Vagina (tissue), 2 donors: Measurements from ENCODE around the gene FAM118B. TPM values are rescaled to one million over a fixed set of nuclear protein-coding genes. Genes with fewer than 3 reads are reported as not detected.

ENCODE experiments used
- DNase-seq, 2 donors: peaks; one replicate each; pipeline ENCODE4 v3.0.0-alpha.2; 2017; ENCODE audit errors: extremely low spot score in 2 of 2
- H3K27ac ChIP-seq: fragments of 200-600 bp; sonication (generic); one replicate; pipeline ENCODE4 v1.5.1; 2019
- H3K27me3 ChIP-seq: fragments of 200-600 bp; sonication (generic); one replicate; pipeline ENCODE4 v1.5.1; 2019
- H3K36me3 ChIP-seq, 2 donors: fragments of 200-600 bp; sonication (generic); one replicate each; pipeline ENCODE4 v1.5.1; 2017 to 2019
- H3K4me1 ChIP-seq: fragments of 200-600 bp; sonication (generic); one replicate; pipeline ENCODE4 v1.5.1; 2019
- H3K4me3 ChIP-seq, 2 donors: fragments of 200-600 bp; sonication (generic); 1 replicate in 1 of 2; 2 replicates in 1 of 2; pipeline ENCODE4 v1.5.1; 2016 to 2019
- H3K9me3 ChIP-seq: fragments of 200-600 bp; sonication (generic); one replicate; pipeline ENCODE4 v1.5.1; 2019
- POLR2A ChIP-seq, 2 donors: fragments of 450-650 bp; IDR thresholded peaks; one replicate each; pipeline ENCODE4 v1.6.1; 2017; ENCODE audit warnings: antibody characterized with exemption in 2 of 2, mild to moderate bottlenecking in 2 of 2, moderate library complexity in 2 of 2
- POLR2AphosphoS5 ChIP-seq, 2 donors: sonication (generic); formaldehyde crosslinking; IDR thresholded peaks; one replicate each; pipeline ENCODE4 v1.9.0; 2017; ENCODE audit warnings: antibody characterized with exemption in 2 of 2, mild to moderate bottlenecking in 2 of 2, low read depth in 1 of 2; ENCODE audit not compliant: insufficient read depth in 1 of 2
- intact Hi-C: fragments of 100-400 bp; cut with DNase I; formaldehyde crosslinking; loops from one replicate; pipeline ENCODE4 v1.15.1; 2023
- small RNA-seq: library from RNA; depleted of rRNA; stranded (forward); fragments of <200 nt; gene quantifications from one replicate; pipeline ENCODE3, GENCODE V24; 2016
- total RNA-seq: library from RNA; depleted of rRNA; stranded (reverse); fragments of >200 nt; gene quantifications from one replicate; pipeline ENCODE4 v1.2.3, GENCODE V29; 2016
- TF ChIP-seq, protein P1 (sequence below), 3 experiments: fragments of 450-650 bp in 2 of 3; fragments of 200-600 bp in 1 of 3; sonication (generic) in 1 of 3; IDR thresholded peaks; one replicate each; pipeline ENCODE4 v1.5.1; 2017 to 2019; ENCODE audit warnings: antibody characterized with exemption in 3 of 3, mild to moderate bottlenecking in 2 of 3, moderate library complexity in 2 of 3

The FAM118B gene
- total RNA-seq, 1 donor from 2014 or later = 14.7 TPM

DNA sequence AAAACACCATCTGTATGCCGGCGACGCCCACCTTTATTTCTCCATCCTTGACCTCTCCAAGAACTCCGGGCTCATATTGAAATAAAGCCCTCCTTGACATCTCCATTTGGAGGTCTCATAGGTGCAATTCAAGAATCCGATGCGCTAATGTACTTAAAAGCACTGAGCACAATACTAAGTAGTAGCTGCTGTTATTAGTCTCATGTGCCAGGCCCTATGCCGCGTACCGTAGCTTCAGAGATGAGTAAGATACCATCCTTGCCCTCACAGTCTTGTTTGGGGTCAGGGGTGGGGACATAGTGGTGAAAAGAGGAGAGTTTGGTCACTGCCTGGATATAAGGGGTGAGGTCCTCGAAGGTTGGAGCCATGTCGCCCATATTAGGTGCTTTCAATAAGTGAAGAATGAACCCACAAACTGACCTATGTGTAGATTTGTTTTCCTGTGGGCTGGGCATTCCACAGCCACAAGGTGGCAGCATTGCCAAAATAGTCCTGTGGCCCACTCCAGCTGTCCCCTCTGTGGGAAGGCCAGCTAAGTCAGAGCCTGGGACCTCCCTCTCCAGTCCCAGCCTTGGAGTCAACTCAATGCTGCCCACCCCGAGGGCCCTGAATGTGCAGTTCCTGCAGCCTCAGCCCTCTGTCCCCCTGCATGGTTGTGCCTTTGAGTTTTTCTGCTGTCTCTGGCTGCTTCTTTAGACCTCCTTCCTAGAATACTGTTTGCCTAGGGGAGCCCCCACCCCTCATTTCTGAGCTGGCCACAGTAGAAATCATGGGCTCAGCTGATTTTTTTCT, 98.8 kb downstream of the FAM118B start:
- no peaks in the 10 kb centered on the region for H3K27me3 ChIP-seq
- H3K4me3 ChIP-seq = no peak overlapping the region
- H3K27ac ChIP-seq = peak overlapping the region; percentile 38
- DNase-seq = no peak
- no peaks in the 10 kb centered on the region for H3K9me3 ChIP-seq
- peaks cover 6% of the 10 kb centered on the region for H3K4me1 ChIP-seq
- intact Hi-C loops = loop anchor here (5.0 kb wide), 1 partner anchor 172 kb away; no protein-coding TSS in a partner anchor
- peak in 1 of 2 donors; percentile 13 for TF ChIP-seq POLR2AphosphoS5 (IDR thresholded peaks at IDR 0.05; ENCODE audit: insufficient read depth in 1 of 2, low read depth in 1 of 2)
- no peak for TF ChIP-seq POLR2A (IDR thresholded peaks at IDR 0.05)
- TF ChIP-seq, protein P1, sequence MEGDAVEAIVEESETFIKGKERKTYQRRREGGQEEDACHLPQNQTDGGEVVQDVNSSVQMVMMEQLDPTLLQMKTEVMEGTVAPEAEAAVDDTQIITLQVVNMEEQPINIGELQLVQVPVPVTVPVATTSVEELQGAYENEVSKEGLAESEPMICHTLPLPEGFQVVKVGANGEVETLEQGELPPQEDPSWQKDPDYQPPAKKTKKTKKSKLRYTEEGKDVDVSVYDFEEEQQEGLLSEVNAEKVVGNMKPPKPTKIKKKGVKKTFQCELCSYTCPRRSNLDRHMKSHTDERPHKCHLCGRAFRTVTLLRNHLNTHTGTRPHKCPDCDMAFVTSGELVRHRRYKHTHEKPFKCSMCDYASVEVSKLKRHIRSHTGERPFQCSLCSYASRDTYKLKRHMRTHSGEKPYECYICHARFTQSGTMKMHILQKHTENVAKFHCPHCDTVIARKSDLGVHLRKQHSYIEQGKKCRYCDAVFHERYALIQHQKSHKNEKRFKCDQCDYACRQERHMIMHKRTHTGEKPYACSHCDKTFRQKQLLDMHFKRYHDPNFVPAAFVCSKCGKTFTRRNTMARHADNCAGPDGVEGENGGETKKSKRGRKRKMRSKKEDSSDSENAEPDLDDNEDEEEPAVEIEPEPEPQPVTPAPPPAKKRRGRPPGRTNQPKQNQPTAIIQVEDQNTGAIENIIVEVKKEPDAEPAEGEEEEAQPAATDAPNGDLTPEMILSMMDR (IDR thresholded peaks at IDR 0.05) = peak; percentile 81 to 90 (median 89)
- peaks cover 0 to 7% of the 10 kb centered on the region in 2 donors for H3K36me3 ChIP-seq

DNA sequence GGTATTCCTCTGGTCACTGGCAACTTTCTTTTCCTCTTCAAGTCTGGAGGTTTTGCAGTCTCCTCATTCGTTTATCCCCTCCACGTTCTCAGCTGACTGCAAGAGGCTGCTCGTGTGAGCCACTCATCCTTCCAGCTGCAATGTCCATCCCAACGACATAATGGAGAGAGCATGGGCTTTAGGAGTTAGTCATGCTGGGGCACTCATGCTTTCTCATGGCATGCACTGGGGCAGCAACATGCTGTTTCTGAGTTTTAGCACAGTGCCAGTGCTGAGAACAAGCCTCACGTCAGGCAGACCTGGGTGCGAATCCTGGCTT, 99.4 kb downstream of the FAM118B start:
- peak overlapping the region; percentile 38 for H3K27ac ChIP-seq
- TF ChIP-seq, protein P1 (IDR thresholded peaks at IDR 0.05) = no peak
- no peak overlapping the region for H3K4me3 ChIP-seq
- intact Hi-C loops = loop anchor here (5.0 kb wide), 1 partner anchor 171 kb away; no protein-coding TSS in a partner anchor
- no peaks in the 10 kb centered on the region for H3K27me3 ChIP-seq
- H3K36me3 ChIP-seq = peaks cover 0 to 7% of the 10 kb centered on the region in 2 donors
- H3K9me3 ChIP-seq = no peaks in the 10 kb centered on the region
- peaks cover 6% of the 10 kb centered on the region for H3K4me1 ChIP-seq
- DNase-seq = no peak

DNA sequence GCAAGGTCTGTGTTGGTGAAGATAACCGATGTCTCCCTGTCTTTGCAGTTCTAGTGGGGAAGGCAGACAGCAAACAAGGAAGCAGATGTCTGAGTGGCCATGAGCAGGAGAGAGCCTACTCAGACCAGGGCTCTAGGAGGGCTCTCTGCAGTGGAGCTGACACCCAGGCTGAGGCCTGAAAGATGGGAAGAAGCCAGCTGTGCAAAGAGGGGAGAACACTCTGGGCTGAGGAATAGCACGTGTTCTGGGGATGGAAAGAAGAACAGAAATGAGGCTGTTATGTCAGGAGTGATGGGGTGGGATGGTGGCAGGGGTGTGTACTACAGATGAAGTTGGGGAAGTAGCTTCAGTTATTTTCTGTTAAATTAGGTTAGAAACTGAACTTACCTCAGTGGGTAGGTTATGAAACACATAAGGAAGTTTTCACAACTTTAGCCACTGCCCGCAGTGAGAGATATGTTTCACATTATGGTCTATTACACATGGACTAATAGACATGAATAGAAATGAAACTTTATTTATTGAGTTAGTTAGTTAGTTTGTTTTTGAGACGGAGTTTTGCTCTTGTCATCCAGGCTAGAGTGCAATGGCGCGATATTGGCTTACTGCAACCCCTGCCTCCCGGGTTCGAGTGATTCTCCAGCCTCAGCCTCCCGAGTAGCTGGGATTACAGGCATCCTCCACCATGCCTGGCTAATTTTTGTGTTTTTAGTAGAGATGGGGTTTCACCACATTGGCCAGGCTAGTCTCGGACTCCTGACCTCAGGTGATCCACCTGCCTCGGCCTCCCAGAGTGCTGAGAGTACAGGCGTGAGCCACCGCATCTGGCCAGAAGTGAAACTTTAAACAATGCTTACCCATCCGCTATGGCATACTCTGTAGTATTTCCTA, 100.1 kb downstream of the FAM118B start:
- Histone ChIP-seq H3K4me3 (no peak overlapping the region), H3K27ac (peak overlapping the region; percentile 38), H3K4me1 (peaks cover 6% of the 10 kb centered on the region), H3K9me3 (no peaks in the 10 kb centered on the region), H3K27me3 (no peaks in the 10 kb centered on the region), H3K36me3 (peaks cover 0 to 4% of the 10 kb centered on the region in 2 donors)
- TF ChIP-seq POLR2A (IDR thresholded peaks at IDR 0.05) (no peak), POLR2AphosphoS5 (IDR thresholded peaks at IDR 0.05; ENCODE audit: insufficient read depth in 1 of 2, low read depth in 1 of 2) (no peak)
- TF ChIP-seq, protein P1 (IDR thresholded peaks at IDR 0.05) = no peak
- DNase-seq = no peak
- intact Hi-C loops = loop anchor here (5.0 kb wide), 1 partner anchor 171 kb away; no protein-coding TSS in a partner anchor

Small RNA genes within 50 kb of the gene (small RNA-seq; reads per million reads assigned to genes)
- gene AP001893.2 (not detected), gene RN7SL351P (not detected), gene RNU4-86P (not detected)

Other genes with a start within 250 kb of the FAM118B start
- gene CDON, start 148.9 kb upstream of the FAM118B start, total RNA-seq = 9.8 TPM
- gene RPUSD4, start 132 bp upstream of the FAM118B start, total RNA-seq = 21.6 TPM
- gene SRPRA, start 57.1 kb downstream of the FAM118B start, total RNA-seq = 64.6 TPM
- gene FOXRED1, start 57.4 kb downstream of the FAM118B start, total RNA-seq = 16.7 TPM
- 16.9 TPM for gene TIRAP, start 71.3 kb downstream of the FAM118B start, total RNA-seq
- 15.5 TPM for gene DCPS, start 92.3 kb downstream of the FAM118B start, total RNA-seq
- 41.5 TPM for gene ST3GAL4, start 143.9 kb downstream of the FAM118B start, total RNA-seq